ENCODE data around the gene TEX29.
A peak's percentile ranks its signal among the peaks of the same experiment; 100 is the strongest.

Gene TEX29

DNA sequence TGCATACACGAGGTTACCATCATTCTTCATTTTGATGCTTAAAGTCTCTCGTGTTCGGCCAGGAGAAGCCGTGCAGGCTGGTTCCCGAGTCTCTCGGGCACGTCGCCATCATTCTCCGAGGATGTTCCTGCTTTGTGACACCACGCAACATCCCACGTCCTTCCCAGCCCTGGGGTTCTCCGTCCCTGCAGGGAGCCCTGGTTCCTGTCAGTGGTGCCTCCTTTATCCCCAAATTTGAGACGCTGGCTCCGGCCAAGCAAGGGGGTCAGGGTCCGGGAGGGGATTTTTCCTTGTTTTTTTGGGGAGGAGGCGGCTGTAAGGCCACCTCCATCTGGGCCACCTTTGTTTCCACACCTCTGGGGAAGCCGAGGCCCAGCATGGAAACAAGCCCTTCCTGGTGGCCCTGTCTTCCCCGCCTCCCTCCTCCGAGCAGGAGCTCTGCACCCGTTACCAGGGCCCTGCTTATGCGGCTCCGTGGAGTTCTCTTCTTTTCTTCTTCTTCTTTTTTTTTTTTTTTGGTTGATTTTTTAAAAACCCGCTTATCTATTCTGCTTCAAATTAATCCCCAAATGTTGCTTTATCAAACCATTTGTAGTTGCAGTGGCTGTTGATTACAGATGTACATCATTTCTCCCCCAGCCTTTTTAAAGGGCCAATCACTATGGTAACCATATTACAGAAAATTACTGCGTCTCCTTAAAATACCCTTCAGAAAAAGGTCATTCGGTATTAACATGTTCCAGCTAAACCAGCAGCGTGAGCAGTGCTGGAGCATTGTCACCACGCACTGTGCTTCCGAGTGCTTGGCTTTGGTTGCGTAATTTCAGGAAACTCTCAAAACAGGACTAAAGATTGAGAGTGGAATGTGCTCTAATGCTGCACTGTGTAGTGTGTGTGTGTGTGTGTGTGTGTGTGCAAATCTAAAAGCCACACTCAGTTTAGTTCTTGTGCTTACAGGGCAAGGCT lies 50.4 kb downstream of the TEX29 start:
- DNase-seq (ENCODE audit: low spot score), result no peak

DNA sequence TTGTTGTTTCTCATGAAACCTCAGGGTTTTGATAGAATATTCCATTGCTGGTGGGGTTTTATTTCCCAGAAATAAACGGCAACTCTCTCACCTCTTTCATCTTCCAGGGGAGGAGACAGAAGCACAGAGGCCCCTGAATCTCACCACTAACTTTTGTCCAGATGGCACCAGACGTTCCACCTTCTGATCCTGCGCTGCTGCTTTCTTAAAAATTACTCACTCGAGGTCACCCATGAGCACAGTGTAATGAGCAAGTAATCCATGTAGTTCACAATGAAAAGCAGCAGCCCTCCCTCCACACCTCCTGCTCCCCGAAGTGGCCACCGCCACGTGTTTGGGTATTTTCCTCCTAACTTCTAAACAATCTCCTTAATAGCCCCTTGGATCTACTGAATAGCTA lies 51.3 kb downstream of the TEX29 start:
- no peak for DNase-seq (ENCODE audit: low spot score)

DNA sequence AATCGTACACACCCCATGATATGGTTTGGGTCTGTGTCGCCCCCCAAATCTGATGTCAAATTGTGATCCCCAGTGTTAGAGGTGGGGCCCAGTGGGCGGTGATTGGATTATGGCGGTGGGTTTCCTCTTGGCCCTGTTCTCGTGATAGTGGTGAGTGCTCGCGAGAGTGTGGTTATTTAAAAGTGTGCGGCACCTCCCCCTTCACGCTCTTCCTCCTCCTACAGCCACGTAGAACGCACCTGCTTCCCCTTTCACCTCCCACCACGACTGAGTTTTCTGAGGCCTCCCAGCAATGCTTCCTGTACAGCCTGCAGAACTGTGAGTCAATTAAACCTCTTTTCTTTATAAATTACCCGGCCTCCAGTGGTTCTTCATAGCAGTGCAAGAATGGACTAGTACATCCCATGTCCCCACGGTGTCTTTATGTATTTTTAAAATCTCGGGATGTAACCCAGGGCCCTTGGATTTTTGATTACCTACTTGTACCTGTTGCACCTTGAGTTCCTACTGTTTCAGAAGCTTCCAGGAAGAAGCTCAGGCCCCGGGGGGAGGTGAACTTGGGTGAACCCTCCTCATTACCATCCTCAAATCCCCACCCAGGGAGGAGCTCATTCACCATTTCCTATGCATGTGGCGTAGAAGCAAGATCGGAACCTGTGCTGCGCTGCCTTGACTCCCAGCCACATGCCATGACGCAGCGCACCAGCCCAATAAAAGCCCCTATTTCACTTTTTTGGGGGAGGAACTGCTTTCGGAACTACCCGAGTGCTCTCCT lies 52.4 kb downstream of the TEX29 start:
- no peak for DNase-seq (ENCODE audit: low spot score)

DNA sequence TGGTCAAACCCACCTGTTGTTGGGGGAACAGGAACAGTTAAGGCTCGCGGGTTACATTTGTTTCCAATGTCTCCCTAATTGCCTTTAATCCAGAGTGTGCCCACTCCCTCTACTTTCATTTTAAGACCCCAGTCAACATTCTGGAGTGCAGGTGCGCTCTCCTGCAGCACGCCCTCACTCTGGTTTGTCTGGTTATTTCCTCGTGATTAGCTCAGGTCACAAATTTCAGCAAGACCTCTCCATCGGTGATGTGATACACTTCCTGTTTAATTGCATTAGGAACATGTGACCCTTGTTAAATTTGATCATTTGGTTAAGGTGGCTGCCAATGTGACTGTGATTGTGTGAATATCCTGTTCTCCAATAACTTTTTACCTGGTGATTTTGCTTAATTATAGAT lies 53.0 kb downstream of the TEX29 start:
- no peak for DNase-seq (ENCODE audit: low spot score)

DNA sequence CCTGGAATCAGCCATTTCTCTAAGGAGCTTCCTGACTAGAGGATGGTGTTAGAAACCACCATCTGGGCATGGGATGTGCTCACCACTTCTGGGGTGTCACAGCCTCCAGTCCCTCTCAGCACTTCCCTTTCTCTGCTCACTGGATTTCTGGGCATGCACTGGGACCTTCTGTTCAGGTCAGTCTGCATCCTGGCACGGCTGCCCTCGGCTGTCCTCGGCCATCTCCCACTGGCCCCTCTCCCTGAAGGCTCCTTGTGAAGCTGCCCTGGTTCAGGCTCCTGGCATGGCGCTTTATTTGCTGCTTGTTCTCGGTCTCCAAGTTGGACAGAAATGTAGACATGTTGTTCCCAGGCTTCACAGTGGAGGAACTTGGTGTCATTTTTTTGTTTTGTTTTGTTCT lies 60.0 kb downstream of the TEX29 start:
- no peak for DNase-seq (ENCODE audit: low spot score)

DNA sequence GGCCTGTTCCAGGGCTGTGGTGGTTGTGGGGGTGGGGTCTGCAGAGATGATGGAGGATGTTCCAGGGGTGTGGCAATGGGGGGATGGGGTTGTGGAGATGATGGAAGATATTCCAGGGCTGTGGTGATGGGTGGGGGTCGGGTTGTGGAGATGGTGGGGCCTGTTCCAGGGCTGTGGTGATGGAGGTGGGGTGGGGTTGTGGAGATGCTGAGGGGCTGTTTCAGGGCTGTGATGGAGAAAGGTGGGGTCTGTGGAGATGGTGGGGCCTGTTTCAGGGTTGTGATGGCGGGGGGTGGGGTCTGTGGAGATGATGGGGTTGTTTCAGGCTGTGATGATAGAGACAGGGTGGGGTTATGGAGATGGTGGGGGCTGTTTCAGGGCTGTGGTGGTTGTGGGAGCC lies 62.0 kb downstream of the TEX29 start:
- DNase-seq (ENCODE audit: low spot score), result no peak

DNA sequence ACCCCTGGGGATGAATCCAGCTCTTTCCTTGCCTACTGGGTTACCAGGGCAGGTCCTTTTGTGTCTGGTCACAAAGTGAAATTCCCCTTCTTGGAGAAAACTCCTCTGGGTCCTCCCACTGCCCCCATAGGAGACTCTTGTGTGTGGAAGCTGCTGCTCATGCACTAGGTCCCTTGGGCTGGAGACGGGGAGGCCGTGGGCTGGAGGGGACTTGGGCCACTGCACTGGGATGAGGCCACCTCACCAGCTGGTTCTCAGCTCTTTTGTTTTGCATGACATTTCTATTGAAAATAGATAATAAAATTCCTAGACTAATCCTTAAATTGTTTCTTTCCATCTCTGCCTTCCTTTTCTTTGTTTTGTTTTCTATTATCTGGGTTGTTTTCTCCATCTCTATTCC lies 62.4 kb downstream of the TEX29 start:
- no peak for DNase-seq (ENCODE audit: low spot score)

DNA sequence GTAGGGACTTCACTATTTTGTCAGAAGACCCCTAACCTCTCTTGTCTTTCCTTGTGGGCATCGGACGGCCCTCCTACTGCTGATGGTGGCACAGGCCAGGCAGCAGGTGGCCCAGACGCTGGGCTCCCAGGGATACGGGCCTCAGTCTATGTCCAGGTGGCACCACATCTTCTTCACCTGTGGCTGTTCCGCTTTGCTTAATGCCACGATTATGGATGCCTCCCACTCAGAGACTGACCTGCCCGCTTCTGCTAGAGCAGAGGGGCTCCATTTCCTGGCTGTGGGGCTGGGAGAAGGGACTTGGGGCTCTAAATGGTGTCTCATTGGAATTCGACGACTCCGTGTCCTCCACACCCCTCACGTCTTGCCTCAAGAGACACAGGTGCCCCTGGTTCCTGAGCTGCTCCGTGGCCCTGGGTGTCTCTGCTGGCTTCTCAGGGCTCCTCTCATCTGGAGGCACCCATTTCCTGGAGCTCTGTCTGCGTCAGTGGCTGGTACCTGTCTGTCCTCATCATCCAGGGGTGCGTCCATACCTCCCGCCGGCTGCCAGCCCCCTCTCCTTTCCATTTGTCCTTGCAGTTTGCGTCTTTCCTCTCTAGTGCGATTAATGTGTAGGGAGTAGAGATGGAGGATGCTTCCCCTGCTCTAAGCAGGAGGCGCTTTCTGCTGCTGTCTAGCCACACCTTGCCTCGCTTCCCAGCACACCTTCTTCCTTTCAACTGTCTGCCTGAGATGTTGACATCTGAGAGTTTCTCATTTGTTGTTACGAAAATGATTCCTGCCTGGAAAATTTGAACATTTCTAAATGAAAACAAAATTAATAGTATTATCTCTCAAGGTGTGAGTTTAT lies 63.4 kb downstream of the TEX29 start:
- no peak for DNase-seq (ENCODE audit: low spot score)

DNA sequence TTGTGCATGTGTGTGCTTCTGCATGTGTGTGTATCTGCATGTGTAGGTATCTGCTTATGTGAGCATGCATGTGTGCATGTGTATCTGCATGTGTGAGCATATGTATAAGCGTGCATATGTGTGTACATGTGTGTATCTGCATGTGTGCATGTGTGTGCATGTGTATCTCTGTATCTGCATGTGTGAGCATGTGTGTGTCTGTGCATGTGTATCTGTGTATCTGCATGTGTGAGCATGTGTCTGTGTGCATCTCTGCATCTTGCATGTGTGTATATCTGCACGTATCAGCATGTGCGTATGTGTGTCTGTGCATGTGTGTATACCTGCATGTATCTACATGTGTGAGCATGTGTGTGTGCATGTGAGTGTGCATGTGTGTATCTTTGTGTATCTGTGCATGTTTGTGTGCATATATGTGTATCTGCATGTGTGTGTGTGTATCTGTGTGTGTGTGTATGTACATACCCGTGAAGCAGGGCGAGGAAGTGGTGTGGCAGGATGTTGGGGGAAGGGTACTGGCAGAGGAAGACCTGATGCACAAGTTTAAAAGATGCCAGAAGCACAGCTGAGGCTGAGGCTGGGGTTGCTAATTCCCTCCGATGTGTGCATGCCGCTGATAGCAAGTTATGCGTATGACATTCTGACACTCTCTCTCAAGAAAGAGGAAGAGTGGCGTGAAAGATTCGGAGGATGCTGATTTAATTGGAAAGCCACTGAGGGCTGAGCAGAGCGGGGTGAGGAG lies 64.2 kb downstream of the TEX29 start:
- DNase-seq (ENCODE audit: low spot score), result peak; percentile 54

DNA sequence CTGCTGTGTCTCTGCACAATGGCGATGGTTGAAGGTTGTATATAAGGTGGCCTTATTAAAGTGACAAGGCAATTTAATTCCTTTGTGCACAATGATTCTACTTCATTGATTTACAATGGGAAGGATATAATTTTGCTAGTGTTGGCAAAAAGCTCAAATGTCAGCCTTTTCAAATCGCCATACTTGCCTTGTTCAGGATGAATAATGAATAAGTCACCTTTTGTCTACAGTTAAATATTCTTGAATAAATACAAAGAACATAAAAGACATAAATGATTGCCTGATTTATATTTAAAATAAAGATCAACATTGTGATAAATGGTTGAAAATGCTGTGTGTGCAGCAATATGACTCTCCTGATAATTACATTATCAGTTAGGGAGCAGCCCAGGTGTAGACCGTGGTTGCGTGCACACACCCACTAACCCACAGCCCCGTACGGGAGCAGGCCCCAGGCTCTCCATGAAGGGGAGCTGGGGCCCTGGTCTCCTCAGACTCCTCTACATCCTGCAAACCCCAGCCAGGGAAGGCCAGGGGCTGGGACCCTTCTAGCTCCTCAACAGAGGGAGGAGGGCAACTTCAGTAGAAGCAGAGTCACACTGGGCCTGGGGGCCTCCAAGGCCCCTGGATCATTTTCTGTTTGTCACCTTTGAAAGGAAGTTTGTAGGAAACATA lies 64.9 kb downstream of the TEX29 start:
- DNase-seq (ENCODE audit: low spot score), result no peak

DNA sequence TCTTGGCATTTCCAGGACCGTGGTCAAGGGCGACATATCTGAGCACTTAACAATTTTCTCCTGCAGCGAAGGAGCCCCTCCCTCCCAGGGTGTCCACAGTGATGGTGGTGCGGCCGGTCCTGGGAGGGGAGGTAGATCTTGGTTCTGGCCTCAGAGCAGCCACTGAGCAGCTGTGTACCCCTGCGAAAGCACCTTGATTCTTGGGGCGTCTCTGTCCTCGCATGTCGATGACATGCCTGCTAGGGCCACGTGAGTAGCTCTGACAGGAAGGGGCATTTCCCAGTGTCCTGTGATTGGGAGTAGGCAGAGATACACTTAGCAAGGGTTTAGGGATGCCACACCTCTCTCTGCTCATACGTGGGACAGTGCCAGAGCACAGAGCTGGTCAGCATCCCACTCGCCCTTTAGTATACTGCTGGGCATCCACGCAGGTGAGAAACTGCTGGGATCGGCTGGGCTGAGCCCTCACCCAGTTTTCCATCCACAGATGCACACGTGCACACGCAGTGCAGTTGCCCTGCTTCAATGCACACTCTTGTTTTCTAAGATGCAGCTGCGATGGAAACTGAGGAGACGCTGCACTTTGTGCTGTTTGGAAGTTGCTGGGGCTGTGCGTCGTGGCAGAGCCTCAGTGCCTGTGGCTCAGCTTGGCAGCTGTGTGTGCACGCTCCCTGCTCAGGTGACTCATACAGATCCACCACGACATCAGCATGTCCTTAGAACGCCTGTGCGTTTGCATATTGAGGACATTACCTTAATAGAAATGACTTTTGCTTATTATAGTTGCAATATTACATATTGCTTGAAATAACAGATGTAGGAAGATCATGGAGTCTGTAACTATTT lies 66.8 kb downstream of the TEX29 start:
- DNase-seq (ENCODE audit: low spot score), result no peak

DNA sequence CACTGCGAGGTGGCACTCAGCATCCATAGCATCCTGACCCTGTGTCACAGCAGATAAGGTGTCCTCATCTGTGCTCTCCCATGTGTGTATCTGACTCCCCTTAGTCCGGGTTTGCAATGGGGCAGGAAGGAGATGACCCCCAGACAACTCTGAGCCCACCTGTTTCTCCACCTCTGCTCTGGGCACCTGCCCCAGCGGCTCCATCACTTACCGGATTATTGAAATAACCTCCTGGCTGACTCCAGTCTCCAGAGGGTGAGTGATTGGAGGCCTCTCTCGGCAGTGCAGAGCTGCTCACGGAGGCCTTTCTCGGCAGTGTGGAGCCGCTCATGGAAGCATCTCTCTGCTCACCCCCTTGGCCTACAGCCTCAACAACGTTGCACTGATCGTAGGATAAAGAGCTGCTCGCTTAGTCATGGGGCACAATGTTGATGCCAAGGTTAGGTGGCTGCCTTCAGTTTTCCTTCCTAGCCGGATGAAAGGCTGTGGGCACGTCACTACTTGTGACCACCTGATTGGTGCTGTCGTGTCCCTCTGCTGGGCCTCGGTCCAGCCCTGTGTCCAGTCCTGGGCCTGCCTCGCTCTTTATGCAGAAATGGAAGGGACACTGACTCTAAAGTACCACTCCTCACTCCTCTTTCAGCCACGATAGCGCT lies 67.6 kb downstream of the TEX29 start:
- DNase-seq (ENCODE audit: low spot score), result no peak

DNA sequence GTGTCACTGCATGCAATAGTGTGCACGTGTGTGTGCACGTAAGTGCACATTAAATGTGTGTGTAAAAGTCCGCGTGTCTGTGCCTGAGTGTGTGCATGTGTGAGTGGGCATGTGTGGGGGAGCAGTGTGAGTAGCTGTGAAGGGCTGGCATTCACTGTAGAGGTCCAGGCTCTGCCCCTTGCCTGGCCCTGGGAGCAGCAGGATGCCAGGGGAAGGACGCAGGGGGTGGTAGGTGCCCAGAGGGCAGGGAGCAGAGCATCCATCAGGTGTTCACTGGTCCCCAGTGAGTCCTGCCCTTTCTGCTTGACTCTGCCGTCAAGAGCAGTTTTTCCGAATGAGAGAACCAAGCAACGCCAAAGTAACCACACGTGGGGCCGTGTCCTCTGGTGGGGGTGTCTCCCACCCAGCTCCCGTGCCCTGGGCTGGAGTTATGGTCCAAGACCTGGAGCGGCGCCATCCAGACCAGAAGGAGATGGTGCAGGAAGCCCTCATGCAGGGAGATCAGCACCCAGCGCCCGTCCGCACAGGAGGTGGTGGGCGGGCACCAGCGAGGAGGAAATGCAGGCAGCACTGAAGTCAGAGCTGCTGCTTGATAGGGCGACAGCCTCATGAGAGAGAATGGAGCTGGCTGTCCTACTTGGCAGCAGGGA lies 68.5 kb downstream of the TEX29 start:
- peak; percentile 38 for DNase-seq (ENCODE audit: low spot score)

DNA sequence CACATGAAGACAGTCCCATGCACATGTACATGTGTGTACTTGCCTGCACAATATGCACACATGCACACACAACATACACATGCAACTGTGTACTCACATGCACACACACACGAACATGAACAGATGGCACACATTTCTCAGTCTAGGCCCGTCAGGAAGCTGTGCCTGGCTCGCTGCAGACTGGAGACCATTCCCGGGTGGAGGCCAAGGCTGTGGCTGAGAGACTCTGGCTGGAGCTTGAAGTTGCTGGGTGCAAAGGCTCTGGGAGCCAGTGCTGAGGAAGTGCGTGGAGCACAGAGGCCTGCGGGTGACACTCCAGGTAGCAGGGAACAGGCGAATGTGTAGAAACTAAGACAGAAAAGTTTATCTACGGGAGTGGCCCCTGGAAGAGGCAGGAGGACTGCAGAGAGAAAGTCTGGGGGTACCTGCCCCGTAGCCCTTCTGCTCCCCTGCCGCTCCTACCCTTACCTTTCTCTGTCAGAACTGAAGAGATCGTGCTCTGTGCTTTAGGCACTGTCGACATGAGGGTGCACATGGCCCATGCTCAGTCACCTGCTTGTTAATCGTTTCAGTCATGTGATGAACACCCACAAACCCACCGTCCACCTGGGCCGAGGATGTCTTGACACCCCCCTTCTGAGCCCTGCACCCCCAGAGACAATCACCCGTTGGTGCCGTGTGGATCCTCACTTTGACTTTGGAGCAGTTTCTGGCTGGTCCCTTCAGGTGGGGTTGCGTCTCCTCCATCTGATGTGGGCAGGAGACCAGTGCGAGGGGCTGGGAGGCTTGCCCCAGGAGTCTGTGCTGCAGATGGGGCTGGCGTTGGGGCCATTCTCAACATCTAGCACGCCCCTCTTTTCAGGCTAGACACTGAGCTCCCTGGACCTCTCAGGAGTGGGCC lies 69.4 kb downstream of the TEX29 start:
- DNase-seq (ENCODE audit: low spot score), result no peak

DNA sequence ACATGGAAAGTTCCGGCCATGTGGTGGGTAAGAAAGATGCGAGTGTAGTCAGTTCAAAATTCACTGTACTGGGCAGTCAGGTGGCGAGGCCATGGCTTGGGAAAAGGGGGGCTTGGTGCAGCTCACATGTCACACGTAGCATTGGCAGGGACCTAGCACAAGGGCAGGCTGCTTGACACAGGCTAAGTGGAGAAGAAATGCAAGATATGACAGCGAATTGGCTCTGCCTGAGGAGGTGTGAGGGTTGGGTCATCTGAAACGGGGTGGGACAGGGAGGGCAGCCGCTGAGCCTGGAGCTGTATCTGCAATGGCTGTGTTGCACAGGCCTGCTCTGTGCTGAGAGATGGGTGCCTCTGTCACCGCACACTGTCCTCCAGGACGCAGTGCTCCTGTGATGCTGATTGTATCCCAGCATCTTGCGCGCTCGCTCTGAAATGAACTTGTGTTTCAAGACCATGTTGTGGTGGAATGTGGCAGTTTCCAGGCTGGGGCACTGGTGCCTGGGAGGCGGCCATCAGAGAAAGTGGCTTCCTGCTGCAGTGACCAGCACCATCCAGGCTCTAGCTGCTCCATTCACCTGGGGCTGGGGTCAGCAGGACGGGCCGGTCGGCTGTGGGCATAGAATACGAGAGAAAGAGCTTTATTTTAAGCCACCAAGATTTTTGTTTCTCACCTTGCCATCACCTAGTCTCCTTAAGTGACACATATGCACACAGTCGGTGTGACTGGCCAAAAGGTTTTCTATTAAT lies 70.3 kb downstream of the TEX29 start:
- no peak for DNase-seq (ENCODE audit: low spot score)

DNA sequence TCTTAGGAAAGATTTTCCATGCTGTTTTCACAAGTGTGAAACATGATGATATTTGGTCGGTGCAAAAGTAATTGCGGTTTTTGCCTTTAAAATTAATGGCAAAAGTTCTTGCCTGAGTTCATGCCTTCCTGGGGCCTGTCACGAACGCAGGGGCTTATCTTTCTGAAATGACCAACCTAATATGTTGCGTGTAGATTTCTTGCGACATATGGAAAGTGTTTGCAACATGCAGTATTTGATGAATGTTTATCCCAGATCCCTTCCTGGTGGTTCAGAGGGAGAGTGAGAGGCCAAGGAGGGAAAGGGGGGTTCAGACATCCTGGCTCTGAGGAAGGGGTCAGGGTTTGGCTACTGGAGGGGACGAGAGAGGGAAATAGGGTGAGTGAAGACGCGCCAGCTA lies 72.0 kb downstream of the TEX29 start:
- DNase-seq (ENCODE audit: low spot score), result no peak

DNA sequence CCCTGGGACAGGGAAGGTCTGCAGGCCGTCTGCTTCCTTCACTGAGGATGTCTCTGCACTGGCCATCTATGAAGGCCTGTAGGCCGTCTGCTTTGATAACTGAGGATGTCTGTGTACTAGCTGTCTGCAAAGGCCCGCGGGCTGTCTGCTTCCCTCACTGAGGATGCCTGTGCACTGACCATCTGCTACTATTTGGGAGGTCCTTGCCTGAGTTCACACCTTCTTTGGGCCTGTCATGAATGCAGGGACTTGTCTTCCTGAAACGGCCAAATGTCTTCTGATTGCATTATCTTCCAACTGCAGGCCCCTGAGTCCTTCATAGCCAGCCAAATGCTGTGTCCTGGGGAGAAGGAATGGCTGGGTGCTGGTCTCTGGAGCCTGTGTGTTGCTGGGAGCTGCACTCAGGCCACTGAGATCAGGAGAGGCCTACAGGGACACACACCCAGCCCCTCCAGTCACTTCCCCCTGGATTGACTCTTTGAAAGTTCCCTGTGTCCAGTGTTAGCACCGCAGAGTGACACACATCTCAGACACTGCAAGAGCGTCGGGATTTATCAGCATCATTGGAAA lies 72.9 kb downstream of the TEX29 start:
- DNase-seq (ENCODE audit: low spot score), result no peak
